ENCODE data around the gene ZNF254. TPM values are rescaled to one million over a fixed set of nuclear protein-coding genes. Genes with fewer than 3 reads are reported as not detected.
"Not testable (repeated sequence)": the region's sequence is repeated elsewhere in the genome, so short reads cannot be mapped to it uniquely, and the experiment has no call there.

The ZNF254 gene
- total RNA-seq, 2 experiments from 2014 or later = 17.5 to 19.0 TPM

DNA sequence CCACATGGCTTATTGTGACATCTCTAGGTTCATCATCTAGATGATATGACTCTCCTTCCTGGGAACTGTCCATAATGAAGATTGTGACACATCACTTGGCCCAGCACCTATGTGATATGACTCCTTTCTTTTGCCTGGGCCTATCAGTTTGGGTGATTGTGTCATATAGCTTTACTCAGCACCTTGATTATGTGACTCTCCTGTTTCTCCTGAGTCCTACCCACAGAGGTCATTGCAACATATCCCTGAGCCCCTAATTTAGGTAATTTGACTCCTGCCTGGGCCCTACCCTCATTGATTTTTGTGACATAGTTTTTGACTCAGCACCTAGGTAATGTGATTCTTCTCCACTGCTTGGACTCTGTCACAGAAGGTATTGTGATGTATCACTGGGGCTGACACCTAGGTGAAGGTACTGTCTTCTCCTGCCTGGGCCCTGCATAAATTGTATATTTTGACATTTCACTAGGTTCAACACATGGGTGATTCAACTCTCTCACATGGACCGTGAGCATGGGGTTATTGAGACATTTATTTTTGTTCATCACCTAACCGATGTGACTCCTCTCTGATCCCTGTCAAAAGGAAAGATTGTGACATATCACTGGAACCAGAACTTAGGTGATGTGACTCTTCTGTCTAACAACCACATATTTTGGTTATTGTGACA lies 26.2 kb upstream of the ZNF254 start:
- no peak for ATAC-seq (ENCODE audit: low read depth)
- H3K27ac Mint-ChIP-seq = no peak overlapping the region
- H3K9me3 Mint-ChIP-seq = peaks cover 2% of the 10 kb centered on the region
- no peak for DNase-seq
- POLR2A ChIA-PET = no interaction called here
- H3K4me1 Mint-ChIP-seq = no peaks in the 10 kb centered on the region
- H3K27me3 Mint-ChIP-seq = no peaks in the 10 kb centered on the region
- no peak overlapping the region for H3K4me3 Mint-ChIP-seq
- H3K36me3 Mint-ChIP-seq = peaks cover 51% of the 10 kb centered on the region

GRCh38 chr19:24062190-24062589 lies 24.8 kb upstream of the ZNF254 start:
- POLR2A ChIA-PET = no interaction called here
- H3K27ac Mint-ChIP-seq = no peak overlapping the region
- ATAC-seq (ENCODE audit: low read depth) (no peak), DNase-seq (no peak)
- H3K27me3 Mint-ChIP-seq = no peaks in the 10 kb centered on the region
- H3K4me3 Mint-ChIP-seq = no peak overlapping the region
- peaks cover 3% of the 10 kb centered on the region for H3K9me3 Mint-ChIP-seq
- H3K4me1 Mint-ChIP-seq = no peaks in the 10 kb centered on the region
- peaks cover 55% of the 10 kb centered on the region for H3K36me3 Mint-ChIP-seq

- no peak for DNase-seq
- H3K36me3 Mint-ChIP-seq = peaks cover 60% of the 10 kb centered on the region
- H3K4me3 Mint-ChIP-seq = no peak overlapping the region
- H3K27ac Mint-ChIP-seq = no peak overlapping the region
- no peak for ATAC-seq (ENCODE audit: low read depth)
- no peaks in the 10 kb centered on the region for H3K27me3 Mint-ChIP-seq
- peaks cover 3% of the 10 kb centered on the region for H3K9me3 Mint-ChIP-seq
- no peaks in the 10 kb centered on the region for H3K4me1 Mint-ChIP-seq
- POLR2A ChIA-PET = no interaction called here
Observed at GRCh38 chr19:24063295-24063694, 23.7 kb upstream of the ZNF254 start.

DNA sequence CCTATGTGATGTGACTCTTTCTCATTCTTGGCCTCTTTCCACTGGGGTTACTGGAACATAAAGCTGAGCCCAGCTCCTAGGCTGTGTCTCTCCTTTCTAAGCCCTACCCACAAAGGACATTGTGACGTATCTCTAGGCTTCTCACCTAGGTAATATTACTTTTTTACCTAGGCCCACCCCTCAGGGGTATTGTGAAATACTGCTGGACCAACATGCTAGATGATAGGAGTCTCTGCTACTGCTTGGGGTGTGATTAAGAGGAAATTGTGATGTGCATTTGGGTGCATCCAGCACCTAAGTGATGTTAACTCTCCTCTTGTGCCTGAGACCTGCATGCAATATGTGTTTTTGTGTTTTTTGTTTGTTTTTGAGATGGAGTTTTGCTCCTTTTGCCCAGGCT lies 22.8 kb upstream of the ZNF254 start:
- H3K9me3 Mint-ChIP-seq = peaks cover 5% of the 10 kb centered on the region
- peaks cover 60% of the 10 kb centered on the region for H3K36me3 Mint-ChIP-seq
- DNase-seq = no peak
- no peaks in the 10 kb centered on the region for H3K27me3 Mint-ChIP-seq
- no peak overlapping the region for H3K27ac Mint-ChIP-seq
- H3K4me1 Mint-ChIP-seq = no peaks in the 10 kb centered on the region
- ATAC-seq (ENCODE audit: low read depth) = no peak
- POLR2A ChIA-PET = no interaction called here
- no peak overlapping the region for H3K4me3 Mint-ChIP-seq

GRCh38 chr19:24065243-24065642 lies 21.7 kb upstream of the ZNF254 start:
- Mint-ChIP-seq H3K4me3 (no peak overlapping the region), H3K36me3 (peaks cover 54% of the 10 kb centered on the region), H3K4me1 (peaks cover under 1% of the 10 kb centered on the region), H3K27me3 (no peaks in the 10 kb centered on the region), H3K9me3 (peaks cover 5% of the 10 kb centered on the region), H3K27ac (no peak overlapping the region)
- no peak for ATAC-seq (ENCODE audit: low read depth)
- no peak for DNase-seq
- POLR2A ChIA-PET = no interaction called here

DNA sequence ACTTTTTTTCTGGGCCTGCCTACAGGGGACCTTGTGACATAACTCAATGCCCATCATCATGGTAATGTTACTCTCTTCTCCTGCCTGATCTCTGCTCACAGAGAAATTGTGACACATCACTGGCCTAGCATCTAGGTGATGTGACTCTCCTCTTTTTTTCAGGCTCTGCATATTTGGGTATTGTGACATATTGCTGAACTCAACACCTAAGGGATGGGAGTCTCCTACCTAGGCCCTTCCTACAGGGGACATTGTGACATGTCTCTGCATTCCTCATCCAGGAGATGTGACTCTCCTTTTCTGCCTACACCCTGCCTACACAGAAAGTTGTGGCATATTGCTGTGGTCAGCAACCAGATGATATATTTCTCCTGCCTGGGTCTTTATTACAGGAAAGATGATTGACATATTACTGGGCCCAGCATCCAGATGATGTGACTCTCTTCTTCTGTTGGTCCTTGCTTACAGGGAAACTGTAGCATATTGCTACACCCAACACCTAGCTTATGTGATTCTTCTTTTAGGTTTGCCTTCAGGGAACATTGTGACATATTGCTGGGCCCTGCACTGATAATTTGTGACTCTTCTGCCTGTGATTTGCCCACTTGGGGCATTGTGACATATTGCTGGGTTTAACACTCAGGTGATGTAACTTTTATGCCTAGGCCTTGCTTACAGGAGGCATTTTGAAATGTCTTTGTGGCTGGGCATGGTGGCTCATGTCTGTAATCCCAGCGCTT lies 21.0 kb upstream of the ZNF254 start:
- peaks cover 4% of the 10 kb centered on the region for H3K9me3 Mint-ChIP-seq
- no peak overlapping the region for H3K27ac Mint-ChIP-seq
- no peak for DNase-seq
- H3K36me3 Mint-ChIP-seq = peaks cover 47% of the 10 kb centered on the region
- POLR2A ChIA-PET = no interaction called here
- no peaks in the 10 kb centered on the region for H3K27me3 Mint-ChIP-seq
- no peak for ATAC-seq (ENCODE audit: low read depth)
- H3K4me3 Mint-ChIP-seq = no peak overlapping the region
- H3K4me1 Mint-ChIP-seq = peaks cover 1% of the 10 kb centered on the region

DNA sequence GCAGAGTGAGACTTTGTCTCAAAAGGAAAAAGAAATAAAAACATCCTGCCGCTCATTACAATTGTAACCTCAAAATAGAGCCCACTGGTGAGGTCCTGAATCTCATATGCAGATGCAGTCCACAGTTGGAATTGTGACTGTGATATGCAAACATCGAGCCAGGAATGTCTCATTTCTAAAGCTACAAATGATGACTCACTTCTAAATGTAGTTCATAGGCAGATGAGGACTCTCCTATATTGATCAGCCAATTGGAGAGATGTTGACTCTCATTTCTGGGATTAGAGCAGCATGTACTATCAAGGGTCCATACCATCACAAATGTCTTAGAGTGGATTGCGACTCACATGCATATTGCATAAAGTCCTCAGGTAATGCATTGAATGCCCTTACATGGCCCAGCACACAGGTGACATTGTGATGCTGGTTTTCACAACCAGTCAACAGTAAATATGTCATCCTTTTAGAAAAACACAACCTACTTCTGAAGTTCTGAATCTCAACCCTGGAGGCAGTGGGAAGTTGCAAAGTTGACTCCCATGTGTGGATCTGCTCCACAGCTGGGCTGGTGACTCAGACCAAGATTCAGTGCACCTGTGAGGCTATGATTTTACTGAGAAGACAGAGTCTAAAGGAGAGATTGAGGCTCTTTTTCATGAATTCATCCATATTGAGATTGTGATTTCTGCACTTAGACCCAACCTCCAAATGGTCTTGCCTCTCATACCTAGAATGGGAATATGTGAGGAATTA lies 16.9 kb upstream of the ZNF254 start:
- no peak for ATAC-seq (ENCODE audit: low read depth)
- peaks cover 12% of the 10 kb centered on the region for H3K9me3 Mint-ChIP-seq
- H3K27me3 Mint-ChIP-seq = no peaks in the 10 kb centered on the region

GRCh38 chr19:24071078-24071477 lies 15.9 kb upstream of the ZNF254 start:
- peaks cover 3% of the 10 kb centered on the region for H3K4me1 Mint-ChIP-seq
- no peak overlapping the region for H3K4me3 Mint-ChIP-seq
- no peaks in the 10 kb centered on the region for H3K27me3 Mint-ChIP-seq
- H3K9me3 Mint-ChIP-seq = peaks cover 17% of the 10 kb centered on the region
- no peak overlapping the region for H3K27ac Mint-ChIP-seq
- H3K36me3 Mint-ChIP-seq = peaks cover 68% of the 10 kb centered on the region
- POLR2A ChIA-PET = no interaction called here
- no peak for DNase-seq
- ATAC-seq (ENCODE audit: low read depth) = no peak

More for the DNA sequence above, 16.9 kb upstream of the ZNF254 start:
- H3K4me3 Mint-ChIP-seq = no peak overlapping the region
- H3K27ac Mint-ChIP-seq = no peak overlapping the region
- H3K36me3 Mint-ChIP-seq = peaks cover 64% of the 10 kb centered on the region
- peaks cover 3% of the 10 kb centered on the region for H3K4me1 Mint-ChIP-seq
- POLR2A ChIA-PET = no interaction called here
- no peak for DNase-seq

DNA sequence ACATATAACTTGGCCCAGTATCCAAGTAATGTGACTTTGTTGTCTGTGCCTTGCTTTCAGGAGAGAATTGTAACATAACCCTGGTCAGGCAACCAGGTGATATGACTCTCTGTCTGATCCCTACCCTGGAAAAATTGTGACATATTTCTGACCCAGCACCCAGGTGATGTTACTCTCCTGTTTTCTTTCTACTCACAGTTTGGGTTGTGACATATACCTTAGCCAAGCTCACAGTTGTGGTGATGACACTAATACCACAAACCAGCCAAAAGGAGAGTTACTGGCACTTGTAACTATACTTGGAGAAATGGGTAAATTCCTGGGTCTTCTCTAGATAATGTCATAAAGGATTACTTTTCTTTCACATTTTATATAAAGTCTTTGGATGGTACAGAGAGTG lies 14.3 kb upstream of the ZNF254 start:
- POLR2A ChIA-PET = no interaction called here
- H3K27me3 Mint-ChIP-seq = no peaks in the 10 kb centered on the region
- DNase-seq (no peak), ATAC-seq (ENCODE audit: low read depth) (no peak)
- H3K36me3 Mint-ChIP-seq = peaks cover 65% of the 10 kb centered on the region
- H3K4me1 Mint-ChIP-seq = peaks cover 5% of the 10 kb centered on the region
- H3K9me3 Mint-ChIP-seq = peaks cover 16% of the 10 kb centered on the region
- no peak overlapping the region for H3K4me3 Mint-ChIP-seq
- H3K27ac Mint-ChIP-seq = no peak overlapping the region

DNA sequence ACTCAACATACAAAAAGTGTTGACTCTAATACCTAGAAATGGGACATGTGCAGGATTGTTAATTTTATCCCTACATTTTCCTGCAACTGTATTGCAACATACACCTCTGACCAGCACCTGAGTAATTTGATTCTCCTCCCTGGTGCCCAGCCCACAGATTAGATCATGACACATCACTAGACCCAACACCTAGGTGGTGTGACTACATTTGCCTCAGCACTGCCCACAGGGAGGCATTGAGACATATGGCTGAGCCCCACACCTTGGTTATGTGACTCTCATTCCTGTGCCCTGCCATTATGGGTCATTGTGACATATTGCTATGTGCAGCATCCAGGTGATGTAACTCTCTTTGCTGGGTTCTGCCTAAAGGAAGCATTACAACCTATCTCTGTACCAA lies 13.2 kb upstream of the ZNF254 start:
- Mint-ChIP-seq H3K4me1 (peaks cover 5% of the 10 kb centered on the region), H3K9me3 (peaks cover 15% of the 10 kb centered on the region), H3K4me3 (no peak overlapping the region), H3K36me3 (peaks cover 61% of the 10 kb centered on the region), H3K27ac (no peak overlapping the region), H3K27me3 (no peaks in the 10 kb centered on the region)
- no peak for DNase-seq
- POLR2A ChIA-PET = no interaction called here
- no peak for ATAC-seq (ENCODE audit: low read depth)

GRCh38 chr19:24074720-24075454 lies 12.1 kb upstream of the ZNF254 start:
- H3K9me3 Mint-ChIP-seq = peaks cover 19% of the 10 kb centered on the region
- DNase-seq = no peak
- no peak overlapping the region for H3K27ac Mint-ChIP-seq
- peaks cover 65% of the 10 kb centered on the region for H3K36me3 Mint-ChIP-seq
- ATAC-seq (ENCODE audit: low read depth) = no peak
- POLR2A ChIA-PET = no interaction called here
- H3K27me3 Mint-ChIP-seq = no peaks in the 10 kb centered on the region
- no peak overlapping the region for H3K4me3 Mint-ChIP-seq
- peaks cover 5% of the 10 kb centered on the region for H3K4me1 Mint-ChIP-seq

DNA sequence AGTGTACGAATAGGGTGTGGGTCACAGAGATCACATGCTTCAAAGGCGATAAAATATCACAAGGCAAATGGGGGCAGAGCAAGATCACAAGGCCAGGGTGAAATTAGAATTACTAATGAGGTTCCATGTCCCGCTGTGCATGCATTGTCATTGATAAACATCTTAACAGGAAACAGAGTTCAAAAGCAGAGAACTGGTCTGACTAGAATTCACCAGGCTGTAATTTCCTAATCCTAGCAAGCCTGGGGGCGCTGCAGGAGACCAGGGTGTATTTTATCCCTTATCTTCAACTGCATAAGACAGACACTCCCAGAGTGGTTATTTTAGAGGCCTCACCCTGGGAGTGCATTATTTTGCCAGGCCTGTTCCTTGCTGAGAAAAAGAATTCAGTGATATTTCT lies 11.5 kb upstream of the ZNF254 start:
- DNase-seq; ATAC-seq (ENCODE audit: low read depth); H3K27me3 Mint-ChIP-seq; POLR2A ChIA-PET; H3K4me1 Mint-ChIP-seq; H3K4me3 Mint-ChIP-seq; H3K27ac Mint-ChIP-seq: not testable (repeated sequence)
- Mint-ChIP-seq H3K9me3 (peaks cover 19% of the 10 kb centered on the region), H3K36me3 (peaks cover 61% of the 10 kb centered on the region)

GRCh38 chr19:24078680-24079079 lies 8.3 kb upstream of the ZNF254 start:
- H3K4me1 Mint-ChIP-seq = peaks cover 2% of the 10 kb centered on the region
- H3K9me3 Mint-ChIP-seq = peaks cover 16% of the 10 kb centered on the region

More at GRCh38 chr19:24078680-24079079, 8.3 kb upstream of the ZNF254 start:
- Mint-ChIP-seq H3K27me3 (no peaks in the 10 kb centered on the region), H3K36me3 (peaks cover 54% of the 10 kb centered on the region), H3K4me3 (no peak overlapping the region), H3K27ac (no peak overlapping the region)
- no peak for DNase-seq
- ATAC-seq (ENCODE audit: low read depth) = no peak
- POLR2A ChIA-PET = no interaction called here

Measured in activated naive CD8-positive, alpha-beta T cell treated with anti-CD3 and anti-CD28 coated beads, Interleukin-2, amount 10 ng/mL, durations not matched to agents 7 days and 5 days (primary cell).